Measurements from ENCODE around the gene DPYD.

Gene DPYD

GRCh38 chr1:97163591-97164275 lies 757.1 kb downstream of the DPYD start:
- Histone ChIP-seq H4K20me1 (ENCODE audit: insufficient read depth, low read length, poor library complexity, severe bottlenecking) (no peaks in the 10 kb centered on the region), H3K9me3 (ENCODE audit: insufficient read depth, low read depth, low read length) (no peaks in the 10 kb centered on the region), H2AFZ (ENCODE audit: low read length) (no peak overlapping the region), H3K9ac (ENCODE audit: low read depth, low read length, poor library complexity, severe bottlenecking) (no peak overlapping the region), H3K36me3 (ENCODE audit: insufficient read depth, low read length) (no peaks in the 10 kb centered on the region), H3K79me2 (ENCODE audit: insufficient read depth, low read length) (no peaks in the 10 kb centered on the region), H3K4me1 (ENCODE audit: insufficient read depth, low read length, poor library complexity, severe bottlenecking) (no peaks in the 10 kb centered on the region), H3K4me3 (ENCODE audit: low read length, poor library complexity, severe bottlenecking) (no peak overlapping the region), H3K4me2 (ENCODE audit: low read depth, low read length, poor library complexity, severe bottlenecking) (no peak overlapping the region), H3F3A (ENCODE audit: low read depth) (no peaks in the 10 kb centered on the region), H3K27me3 (ENCODE audit: insufficient read depth, low read length, poor library complexity, severe bottlenecking) (no peaks in the 10 kb centered on the region), H3K9me2 (replicated peaks; ENCODE audit: low read depth, low read length) (no peaks in the 10 kb centered on the region)
- no peak for TF ChIP-seq EZH2phosphoT487 (IDR thresholded peaks at IDR 0.05; ENCODE audit: borderline replicate concordance)
- TF ChIP-seq CTCF (conservative IDR thresholded peaks at IDR 0.05; ENCODE audit: low read length): no peak

GRCh38 chr1:97160818-97161217 lies 760.0 kb downstream of the DPYD start:
- no peak overlapping the region for H3K4me3 ChIP-seq (ENCODE audit: low read length, poor library complexity, severe bottlenecking)
- no peaks in the 10 kb centered on the region for H3K4me1 ChIP-seq (ENCODE audit: insufficient read depth, low read length, poor library complexity, severe bottlenecking)
- no peak overlapping the region for H3K9ac ChIP-seq (ENCODE audit: low read depth, low read length, poor library complexity, severe bottlenecking)
- no peaks in the 10 kb centered on the region for H3K9me2 ChIP-seq (replicated peaks; ENCODE audit: low read depth, low read length)
- TF ChIP-seq EZH2phosphoT487 (IDR thresholded peaks at IDR 0.05; ENCODE audit: borderline replicate concordance) (no peak), CTCF (conservative IDR thresholded peaks at IDR 0.05; ENCODE audit: low read length) (no peak)
- H3F3A ChIP-seq (ENCODE audit: low read depth): no peaks in the 10 kb centered on the region
- H3K4me2 ChIP-seq (ENCODE audit: low read depth, low read length, poor library complexity, severe bottlenecking): no peak overlapping the region
- H3K27me3 ChIP-seq (ENCODE audit: insufficient read depth, low read length, poor library complexity, severe bottlenecking): no peaks in the 10 kb centered on the region
- no peaks in the 10 kb centered on the region for H3K9me3 ChIP-seq (ENCODE audit: insufficient read depth, low read depth, low read length)
- no peaks in the 10 kb centered on the region for H4K20me1 ChIP-seq (ENCODE audit: insufficient read depth, low read length, poor library complexity, severe bottlenecking)
- H3K79me2 ChIP-seq (ENCODE audit: insufficient read depth, low read length): no peaks in the 10 kb centered on the region
- H3K36me3 ChIP-seq (ENCODE audit: insufficient read depth, low read length): no peaks in the 10 kb centered on the region
- no peak overlapping the region for H2AFZ ChIP-seq (ENCODE audit: low read length)

DNA sequence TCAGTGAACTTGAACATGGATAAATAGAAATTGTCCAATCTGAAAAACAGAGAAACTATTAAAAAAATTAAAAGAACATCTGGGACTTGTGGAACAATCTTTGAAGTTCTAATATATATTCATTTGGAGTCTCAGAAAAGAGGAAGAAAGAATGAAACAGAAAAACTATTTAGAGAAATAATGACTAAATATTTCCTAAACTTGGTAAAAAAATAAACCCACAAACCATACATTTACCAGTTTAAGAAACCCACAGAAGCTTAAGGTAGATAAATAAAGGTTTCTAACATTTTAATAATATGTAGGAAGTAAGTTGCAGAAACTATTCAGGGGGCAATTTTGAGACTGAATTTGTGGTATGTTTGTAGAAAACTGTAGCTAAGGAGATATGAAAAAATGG lies 761.5 kb downstream of the DPYD start:
- Histone ChIP-seq H2AFZ (ENCODE audit: low read length) (no peak overlapping the region), H4K20me1 (ENCODE audit: insufficient read depth, low read length, poor library complexity, severe bottlenecking) (no peaks in the 10 kb centered on the region), H3K79me2 (ENCODE audit: insufficient read depth, low read length) (no peaks in the 10 kb centered on the region), H3F3A (ENCODE audit: low read depth) (no peaks in the 10 kb centered on the region), H3K9me3 (ENCODE audit: insufficient read depth, low read depth, low read length) (no peaks in the 10 kb centered on the region), H3K4me3 (ENCODE audit: low read length, poor library complexity, severe bottlenecking) (no peak overlapping the region), H3K9me2 (replicated peaks; ENCODE audit: low read depth, low read length) (no peaks in the 10 kb centered on the region), H3K27me3 (ENCODE audit: insufficient read depth, low read length, poor library complexity, severe bottlenecking) (no peaks in the 10 kb centered on the region), H3K4me2 (ENCODE audit: low read depth, low read length, poor library complexity, severe bottlenecking) (no peak overlapping the region), H3K9ac (ENCODE audit: low read depth, low read length, poor library complexity, severe bottlenecking) (no peak overlapping the region), H3K36me3 (ENCODE audit: insufficient read depth, low read length) (no peaks in the 10 kb centered on the region), H3K4me1 (ENCODE audit: insufficient read depth, low read length, poor library complexity, severe bottlenecking) (no peaks in the 10 kb centered on the region)
- TF ChIP-seq CTCF (conservative IDR thresholded peaks at IDR 0.05; ENCODE audit: low read length) (no peak), EZH2phosphoT487 (IDR thresholded peaks at IDR 0.05; ENCODE audit: borderline replicate concordance) (no peak)

All from Loucy (cell line).